ENCODE data around the gene RPL36.
"Not testable (repeated sequence)": the region's sequence is repeated elsewhere in the genome, so short reads cannot be mapped to it uniquely, and the experiment has no call there.

RPL36 gene

DNA sequence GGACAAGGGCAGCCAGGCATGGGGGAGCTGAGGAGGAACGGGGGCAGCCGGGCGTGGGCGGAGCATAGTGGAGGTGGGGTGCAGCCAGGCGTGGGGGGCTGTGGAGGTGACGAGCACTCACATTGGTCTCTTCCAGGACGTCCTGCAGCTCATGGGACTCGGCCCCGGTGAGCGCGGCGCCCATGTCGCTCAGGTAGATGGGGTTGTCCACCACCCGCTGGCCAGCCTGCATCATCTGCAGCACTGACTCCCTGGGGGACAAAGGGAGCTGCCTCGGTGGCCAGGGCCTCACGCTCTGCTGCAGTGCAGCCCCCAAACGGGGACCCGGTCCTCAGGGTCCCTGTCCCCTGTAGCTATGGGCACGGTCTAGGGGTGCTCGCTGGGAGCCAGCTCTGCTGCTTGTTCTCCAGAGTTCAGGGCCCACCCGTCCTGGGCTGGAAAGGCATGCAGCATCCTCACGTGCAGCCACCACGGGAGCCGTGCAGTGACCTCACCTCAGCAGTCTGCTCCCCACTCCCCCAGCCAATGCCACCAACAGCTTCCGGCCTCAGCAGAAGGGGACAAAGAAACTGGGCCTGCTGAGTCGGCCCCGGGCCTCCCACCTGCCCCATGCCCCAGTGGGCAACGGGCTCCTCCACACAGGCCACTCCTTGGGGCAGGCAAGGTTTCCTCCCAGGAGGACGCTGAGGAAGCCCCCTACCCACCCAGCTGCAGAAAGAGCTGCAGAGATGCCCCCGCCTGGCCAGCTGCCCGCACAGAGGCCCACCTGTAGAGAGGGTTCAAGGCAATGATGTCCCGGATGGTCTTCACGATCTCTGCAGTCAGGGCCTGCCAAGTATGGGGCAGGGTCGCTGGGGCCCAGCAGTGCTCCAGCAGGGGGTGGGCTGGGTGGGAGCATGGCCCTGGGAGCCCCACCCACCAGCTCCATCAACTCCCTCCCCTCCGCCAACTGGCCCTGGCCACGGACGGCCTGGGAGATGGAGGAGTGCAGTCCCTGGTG is 17.8 kb downstream of the RPL36 start:
- no peak for DNase-seq

DNA sequence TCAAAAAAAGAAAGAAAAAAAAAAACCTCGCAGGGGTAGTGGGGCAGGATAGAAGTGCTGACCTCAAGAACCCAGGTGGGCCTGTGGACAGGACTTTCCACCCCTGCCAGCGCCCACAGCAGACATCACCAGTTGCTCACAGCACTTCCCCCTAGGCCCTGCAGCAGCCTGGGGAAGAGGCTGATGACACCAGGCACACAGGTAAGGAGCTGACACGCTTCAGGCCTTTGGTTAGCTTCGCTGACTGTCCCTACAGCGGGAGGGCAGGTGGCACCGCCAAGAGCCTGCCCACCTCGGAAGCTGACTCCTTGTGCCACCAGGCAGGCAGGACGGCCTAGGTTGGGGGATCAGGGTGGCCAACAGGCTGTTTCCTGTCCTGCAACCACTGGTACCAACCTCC is 20.9 kb downstream of the RPL36 start:
- DNase-seq, result no peak

DNA sequence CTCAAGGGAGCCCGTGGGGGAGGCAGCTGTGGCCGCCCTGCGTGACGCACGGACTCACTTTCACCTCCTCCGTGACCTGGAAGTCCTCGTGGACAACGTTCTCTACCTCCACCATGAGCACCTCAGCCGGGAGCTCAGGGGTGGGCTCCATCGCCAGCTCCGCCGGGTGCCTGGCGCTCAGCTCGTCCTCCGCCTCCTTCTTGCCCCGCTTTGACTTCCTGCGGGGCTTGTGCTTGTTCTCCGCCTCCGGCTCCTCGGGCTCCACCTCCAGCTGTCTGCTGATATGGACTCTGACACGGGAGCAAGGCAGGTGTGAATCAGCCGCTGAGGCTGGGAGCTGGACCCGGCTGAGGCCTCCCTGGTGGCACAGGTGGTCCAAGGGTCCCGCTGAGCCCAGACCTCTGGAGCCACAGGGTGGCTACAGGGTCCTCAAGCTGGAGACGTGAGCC is 21.6 kb downstream of the RPL36 start:
- DNase-seq, result no peak

DNA sequence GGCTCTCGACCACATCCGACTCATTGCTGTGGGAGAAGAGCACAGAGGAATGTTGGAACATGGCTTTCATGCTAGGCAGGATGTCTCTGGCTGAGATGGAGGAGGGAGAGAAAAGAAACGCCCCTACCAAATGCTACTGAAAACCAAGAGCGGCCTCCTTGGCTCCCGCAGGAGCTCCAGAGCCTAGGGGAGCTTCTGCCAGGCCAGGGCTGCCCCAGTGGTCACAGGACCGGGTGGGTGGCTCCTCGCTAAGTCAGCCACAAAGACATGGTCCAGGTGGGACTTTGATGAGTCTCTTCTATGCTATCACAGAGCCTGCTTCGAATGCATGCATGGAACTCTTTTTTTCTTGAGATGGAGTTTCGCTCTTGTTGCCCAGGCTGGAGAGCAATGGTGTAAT is 23.1 kb downstream of the RPL36 start:
- DNase-seq, result no peak

DNA sequence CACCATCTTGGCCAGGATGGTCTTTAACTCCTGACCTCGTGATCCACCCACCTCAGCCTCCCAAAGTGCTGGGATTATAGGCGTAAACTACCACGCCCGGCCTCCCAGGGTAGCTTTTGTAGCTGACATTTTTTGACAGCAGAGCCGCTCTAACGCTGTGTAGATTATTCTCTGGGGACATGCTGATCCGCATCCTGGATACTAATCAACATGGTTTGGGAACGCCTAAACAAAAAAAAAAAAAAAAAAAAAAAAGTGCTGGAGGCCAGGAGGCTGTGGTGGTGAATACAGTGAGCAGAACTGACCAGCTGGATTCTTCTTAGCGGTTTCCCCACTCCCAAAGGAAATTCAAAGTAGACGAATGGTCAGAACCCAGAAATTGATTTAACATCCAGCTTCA is 24.7 kb downstream of the RPL36 start:
- DNase-seq, result no peak

DNA sequence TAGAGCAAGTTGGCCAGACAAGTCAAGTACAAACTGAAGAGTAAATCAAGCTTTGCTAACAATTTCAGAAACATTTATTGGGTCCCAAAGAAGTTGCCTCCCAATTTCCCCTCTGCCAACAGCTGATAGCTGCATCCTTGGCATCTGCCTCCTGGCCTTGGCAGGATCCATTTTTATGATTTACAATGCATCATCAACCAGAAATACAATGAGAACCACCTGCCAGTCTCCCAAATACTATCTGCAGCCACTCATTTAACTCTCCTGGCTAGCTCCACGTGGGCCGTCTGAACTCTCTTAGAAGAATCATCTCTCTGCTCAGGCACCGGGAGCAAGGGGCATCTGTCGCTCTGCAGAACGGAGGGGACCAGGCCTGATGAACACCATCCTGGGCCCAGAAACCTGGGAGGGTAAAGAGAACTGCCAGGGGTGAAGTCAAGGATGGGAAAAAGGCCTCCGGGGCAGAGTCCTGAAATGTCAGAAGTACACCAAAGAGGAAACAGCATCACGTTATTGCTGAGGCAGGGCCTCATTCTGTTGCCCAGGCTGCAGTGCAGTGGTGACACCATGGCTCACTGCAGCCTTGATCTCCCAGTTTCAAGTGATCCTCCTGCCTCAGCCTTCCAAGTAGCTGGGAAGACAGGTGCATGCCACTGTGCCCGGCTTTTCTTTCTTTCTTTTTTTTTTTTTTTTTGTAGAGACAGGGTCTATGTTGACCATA is 27.3 kb downstream of the RPL36 start:
- DNase-seq, result no peak

DNA sequence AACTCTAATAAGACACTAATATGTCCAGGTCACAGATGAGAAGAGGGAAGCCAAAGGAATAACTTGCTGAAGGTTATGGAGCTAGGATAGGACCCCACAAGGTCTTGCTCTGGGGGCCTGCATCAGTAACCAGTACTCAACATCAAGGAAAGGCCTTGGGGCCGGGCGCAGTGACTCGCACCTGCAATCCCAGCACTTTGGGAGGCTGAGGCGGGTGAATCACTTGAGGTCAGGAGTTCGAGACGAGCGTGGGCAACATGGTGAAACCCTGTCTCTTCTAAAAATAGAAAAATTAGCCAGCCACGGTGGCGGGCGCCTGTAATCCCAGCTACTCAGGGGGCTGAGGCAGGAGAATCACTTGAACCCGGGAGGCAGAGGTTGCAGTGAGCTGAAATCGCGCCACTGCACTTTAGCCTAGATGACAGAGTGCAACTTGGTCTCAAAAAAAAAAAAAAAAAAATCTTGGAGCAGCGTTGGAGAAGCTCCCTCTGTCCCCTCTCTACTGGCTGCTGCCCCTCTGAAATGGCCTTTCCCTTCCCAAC is 28.0 kb downstream of the RPL36 start:
- DNase-seq, result peak; percentile 80

DNA sequence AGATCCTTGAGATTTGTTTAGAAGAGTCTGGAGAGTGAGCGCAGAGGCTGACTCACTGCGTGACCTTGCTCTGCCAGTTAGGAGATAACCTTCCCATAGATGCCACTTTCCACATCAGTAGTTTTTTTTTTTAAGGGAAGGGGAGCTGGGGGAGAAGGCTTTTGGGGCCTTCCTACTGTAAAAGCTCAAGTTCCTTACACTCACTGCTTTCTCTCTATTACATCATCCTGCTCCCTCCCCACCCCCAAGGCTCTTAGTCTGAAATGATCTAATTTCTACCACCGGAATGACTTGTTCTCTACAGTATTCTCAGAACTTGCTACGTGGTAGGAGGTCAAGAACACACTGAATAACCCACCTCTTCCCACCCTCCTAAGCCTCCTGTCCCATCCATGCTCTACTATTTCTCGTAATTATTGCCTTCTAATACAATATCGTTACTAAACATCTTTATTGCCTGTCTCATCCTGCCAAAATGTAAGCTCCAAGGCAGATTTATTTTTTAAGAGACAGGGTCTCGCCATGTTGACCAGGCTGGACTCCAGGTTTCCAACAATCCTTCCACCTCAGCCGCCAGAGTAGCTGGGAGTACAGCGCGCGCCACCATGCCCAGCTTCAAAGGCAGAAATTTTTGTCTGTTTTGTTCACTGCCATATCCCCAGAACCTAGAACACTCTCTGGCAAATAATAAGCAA is 28.6 kb downstream of the RPL36 start:
- peak; percentile 94 for DNase-seq

DNA sequence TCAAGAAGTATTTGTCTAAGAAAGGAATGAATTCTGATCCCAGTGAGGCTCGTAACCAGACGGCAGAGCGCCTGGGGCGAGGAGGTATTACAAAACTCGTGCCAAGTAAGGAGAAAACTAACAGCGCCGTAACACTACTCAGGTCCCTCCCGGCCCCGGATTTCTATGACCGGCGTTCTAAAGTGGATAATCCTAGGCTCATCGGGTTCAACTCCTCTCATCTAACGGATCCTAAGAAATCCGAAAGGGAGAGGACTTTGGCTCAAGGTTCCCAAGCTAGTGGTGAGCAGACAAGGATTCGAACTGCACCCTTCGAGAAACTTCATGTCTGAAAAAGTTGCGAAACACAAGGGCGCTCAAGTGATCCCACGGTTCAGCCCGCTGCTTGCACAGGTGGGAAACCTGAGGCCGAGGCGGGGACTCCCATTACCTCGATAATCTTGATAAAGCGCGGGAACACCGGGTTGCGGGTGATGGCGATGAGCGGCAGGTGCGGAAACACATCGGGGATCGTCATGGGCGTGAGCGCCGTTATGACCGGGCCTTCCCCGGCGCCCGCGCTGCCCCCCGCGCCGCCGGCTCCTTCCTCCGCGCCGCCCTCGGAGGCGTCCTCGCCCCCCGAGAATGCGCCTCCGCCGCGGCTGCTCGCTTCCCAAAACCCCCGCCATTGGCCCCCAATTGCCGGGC is 29.3 kb downstream of the RPL36 start:
- no peak for DNase-seq

DNA sequence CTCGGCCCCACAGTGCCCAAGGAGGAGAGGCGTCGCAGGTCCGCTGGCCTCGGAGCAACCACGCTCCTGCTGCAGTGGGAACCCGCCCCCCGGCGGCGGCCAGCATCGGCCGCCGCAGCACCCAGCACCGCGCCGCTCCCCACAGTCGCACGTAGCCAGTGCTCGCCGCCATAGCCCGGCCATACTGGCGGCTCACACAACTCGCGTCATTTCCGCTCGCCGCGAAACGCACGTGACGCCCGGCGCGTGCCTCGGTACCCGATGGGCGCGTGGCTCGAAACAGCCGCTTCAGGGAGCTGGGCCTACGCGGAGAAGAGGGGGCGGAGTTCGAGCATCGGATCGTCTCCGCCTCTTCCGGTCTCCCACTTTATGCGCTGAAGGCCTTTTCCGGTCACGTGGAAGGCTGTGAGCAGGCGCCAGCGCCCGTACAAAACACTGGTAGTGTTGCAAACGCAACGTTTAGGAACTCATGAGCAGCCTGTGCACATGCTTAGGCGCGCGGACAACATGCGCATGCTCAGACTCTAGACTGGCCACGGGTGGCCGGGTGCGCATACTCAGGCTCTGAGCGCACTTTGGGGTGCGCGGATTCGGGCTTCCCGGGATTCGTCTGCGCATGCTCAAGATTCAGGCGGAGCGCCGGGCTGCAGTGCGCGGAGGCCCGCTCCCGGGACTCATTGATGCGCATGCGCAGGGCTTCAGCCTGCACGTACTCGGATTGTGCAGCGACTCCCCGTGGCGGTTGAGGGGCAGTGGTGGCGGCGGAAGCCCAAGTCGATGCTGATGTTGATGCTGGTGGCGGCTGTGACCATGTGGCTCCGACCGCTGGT is 30.1 kb downstream of the RPL36 start, which contains the start of the genes CATSPERD and LONP1:
Gene CATSPERD (plus strand): TSS at position 677 of the 830 bp plus-strand sequence. CDS start 101 bp downstream, at position 778.
Gene LONP1 (minus strand): TSS at position 186 of the 830 bp plus-strand sequence. CDS start 14 bp downstream, at position 172.
- peak; percentile 99 for DNase-seq

DNA sequence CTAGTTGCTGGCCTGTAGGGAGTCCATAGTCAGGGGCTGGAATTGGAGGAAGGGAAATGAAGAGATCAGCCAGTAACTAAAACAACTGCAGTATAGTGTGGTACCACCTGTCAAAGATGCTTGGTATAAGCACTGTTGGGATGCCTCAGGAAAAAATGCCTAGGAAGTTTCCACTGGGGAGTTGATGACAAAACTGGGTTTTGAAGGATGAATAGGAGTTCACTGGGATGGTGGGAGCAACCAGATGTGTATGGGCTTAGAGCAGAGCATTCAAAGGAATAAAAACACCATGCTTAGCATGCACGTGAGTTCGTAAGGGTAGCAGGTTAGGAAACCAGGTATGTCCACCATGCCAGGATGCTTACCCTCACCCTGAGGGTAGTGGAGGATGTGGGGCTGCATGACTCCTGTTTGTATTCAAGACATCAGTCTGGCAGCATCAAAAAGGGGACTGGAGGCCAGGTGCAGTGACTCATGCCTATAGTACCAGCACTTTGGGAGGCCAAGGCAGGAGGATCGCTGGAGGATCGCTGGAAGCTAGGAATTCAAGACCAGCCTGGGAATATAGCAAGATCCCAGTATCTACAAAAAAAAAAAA is 37.5 kb downstream of the RPL36 start:
- no peak for DNase-seq

DNA sequence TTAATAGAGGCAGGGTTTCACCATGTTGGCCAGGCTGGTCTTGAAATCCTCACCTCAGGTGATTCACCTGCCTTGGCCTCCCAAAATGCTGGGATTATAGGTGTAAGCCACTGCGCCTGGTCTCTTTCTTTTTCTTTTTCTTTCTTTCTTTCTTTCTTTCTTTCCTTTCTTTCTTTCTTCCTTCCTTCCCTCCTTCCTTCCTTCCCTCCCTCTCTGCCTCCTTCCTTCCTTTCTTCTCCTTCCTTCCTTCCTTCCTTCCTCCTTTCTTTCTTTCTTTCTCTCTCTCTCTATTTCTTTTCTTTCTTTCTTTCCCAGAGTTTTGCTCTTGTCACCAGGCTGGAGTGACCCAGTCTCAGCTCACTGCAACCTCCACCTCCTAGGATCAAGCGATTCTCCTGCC is 43.1 kb downstream of the RPL36 start:
- not testable (repeated sequence) for DNase-seq

DNA sequence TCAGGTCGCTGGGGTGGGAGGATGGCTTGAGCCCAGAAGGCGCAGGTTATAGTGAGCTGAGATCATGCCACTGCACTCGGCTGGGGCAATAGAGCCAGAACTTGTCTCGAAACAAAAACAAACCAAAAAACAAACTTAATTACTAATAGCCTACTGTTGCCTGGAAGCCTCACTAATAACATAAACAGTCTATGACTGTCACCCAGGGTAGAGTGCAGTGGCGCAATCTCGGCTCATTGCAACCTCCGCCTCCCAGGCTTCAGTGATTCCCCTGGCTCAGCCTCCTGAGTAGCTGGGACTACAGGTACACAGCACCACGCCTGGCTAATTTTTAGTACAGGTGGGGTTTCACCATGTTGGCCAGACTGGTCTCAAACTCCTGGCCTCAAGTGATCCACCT is 48.3 kb downstream of the RPL36 start:
- no peak for DNase-seq

All from fibroblast of skin of right biceps (primary cell).